Measurements from ENCODE around the gene SPATA6L.

The SPATA6L gene

GRCh38 chr9:4588721-4589120, 77.6 kb downstream of the SPATA6L start:
- DNase-seq (ENCODE audit: low read depth in 1 of 2, low spot score in 1 of 2): no peak

- DNase-seq (ENCODE audit: low read depth in 1 of 2, low spot score in 1 of 2): no peak
Observed at GRCh38 chr9:4585135-4585534, 81.1 kb downstream of the SPATA6L start.

GRCh38 chr9:4584636-4585035, 81.6 kb downstream of the SPATA6L start:
- no peak for DNase-seq (ENCODE audit: low read depth in 1 of 2, low spot score in 1 of 2)

- no peak for DNase-seq (ENCODE audit: low read depth in 1 of 2, low spot score in 1 of 2)
Observed at GRCh38 chr9:4583001-4583400, 83.3 kb downstream of the SPATA6L start.

GRCh38 chr9:4581861-4582565, 84.3 kb downstream of the SPATA6L start:
- DNase-seq (ENCODE audit: low read depth in 1 of 2, low spot score in 1 of 2): no peak

- no peak for DNase-seq (ENCODE audit: low read depth in 1 of 2, low spot score in 1 of 2)
Observed at GRCh38 chr9:4581035-4581760, 85.1 kb downstream of the SPATA6L start.

- DNase-seq (ENCODE audit: low read depth in 1 of 2, low spot score in 1 of 2): no peak
Observed at GRCh38 chr9:4579001-4579400, 87.3 kb downstream of the SPATA6L start.

- no peak for DNase-seq (ENCODE audit: low read depth in 1 of 2, low spot score in 1 of 2)
Observed at GRCh38 chr9:4576448-4576847, 89.8 kb downstream of the SPATA6L start.

GRCh38 chr9:4575997-4576396, 90.3 kb downstream of the SPATA6L start:
- no peak for DNase-seq (ENCODE audit: low read depth in 1 of 2, low spot score in 1 of 2)

- no peak for DNase-seq (ENCODE audit: low read depth in 1 of 2, low spot score in 1 of 2)
Observed at GRCh38 chr9:4574657-4575243, 91.5 kb downstream of the SPATA6L start.

GRCh38 chr9:4573634-4574389, 92.5 kb downstream of the SPATA6L start:
- DNase-seq (ENCODE audit: low read depth in 1 of 2, low spot score in 1 of 2): no peak

GRCh38 chr9:4573176-4573575, 93.1 kb downstream of the SPATA6L start:
- DNase-seq (ENCODE audit: low read depth in 1 of 2, low spot score in 1 of 2): no peak

GRCh38 chr9:4572184-4572826, 94.0 kb downstream of the SPATA6L start:
- no peak for DNase-seq (ENCODE audit: low read depth in 1 of 2, low spot score in 1 of 2)

GRCh38 chr9:4569101-4569500, 97.2 kb downstream of the SPATA6L start:
- no peak for DNase-seq (ENCODE audit: low read depth in 1 of 2, low spot score in 1 of 2)

GRCh38 chr9:4567601-4568000, 98.7 kb downstream of the SPATA6L start:
- no peak for DNase-seq (ENCODE audit: low read depth in 1 of 2, low spot score in 1 of 2)

GRCh38 chr9:4566806-4567205, 99.5 kb downstream of the SPATA6L start:
- no peak for DNase-seq (ENCODE audit: low read depth in 1 of 2, low spot score in 1 of 2)

GRCh38 chr9:4563105-4563504, 103.2 kb downstream of the SPATA6L start:
- no peak for DNase-seq (ENCODE audit: low read depth in 1 of 2, low spot score in 1 of 2)

GRCh38 chr9:4559261-4560182, 106.8 kb downstream of the SPATA6L start:
- no peak for DNase-seq (ENCODE audit: low read depth in 1 of 2, low spot score in 1 of 2)

- no peak for DNase-seq (ENCODE audit: low read depth in 1 of 2, low spot score in 1 of 2)
Observed at GRCh38 chr9:4558371-4558998, 107.8 kb downstream of the SPATA6L start.

- DNase-seq (ENCODE audit: low read depth in 1 of 2, low spot score in 1 of 2): no peak
Observed at GRCh38 chr9:4555236-4555635, 111.0 kb downstream of the SPATA6L start.
